Jurkat, Clone E6-1 (cell line): ENCODE data around the gene METAP1D.

ENCODE experiments used
- DNase-seq: peaks from one replicate; pipeline ENCODE4 v3.0.0-alpha.2; 2011; ENCODE audit warnings: low read depth, low spot score
- H3K4me3 ChIP-seq: 2 replicates; pipeline ENCODE4 v1.5.1; 2011; ENCODE audit warnings: mild to moderate bottlenecking, low read length, control low read depth, moderate library complexity

Gene METAP1D

GRCh38 chr2:172087207-172087779 lies 87.5 kb downstream of the METAP1D start:
- DNase-seq = no peak
- H3K4me3 ChIP-seq = no peak overlapping the region

- no peak for DNase-seq
- H3K4me3 ChIP-seq = no peak overlapping the region
These were observed 88.1 kb downstream of the METAP1D start for GRCh38 chr2:172087780-172088244.

- DNase-seq = no peak
- no peak overlapping the region for H3K4me3 ChIP-seq
These were observed 88.7 kb downstream of the METAP1D start for GRCh38 chr2:172088245-172089004.

- no peak overlapping the region for H3K4me3 ChIP-seq
- DNase-seq = no peak
These were observed 89.3 kb downstream of the METAP1D start for GRCh38 chr2:172089005-172089504.

GRCh38 chr2:172089633-172090032 lies 89.9 kb downstream of the METAP1D start:
- no peak overlapping the region for H3K4me3 ChIP-seq
- no peak for DNase-seq

GRCh38 chr2:172090044-172090961 lies 90.5 kb downstream of the METAP1D start:
- DNase-seq = no peak
- no peak overlapping the region for H3K4me3 ChIP-seq

- no peak for DNase-seq
- H3K4me3 ChIP-seq = no peak overlapping the region
These were observed 91.4 kb downstream of the METAP1D start for GRCh38 chr2:172091000-172091641.

- no peak for DNase-seq
- no peak overlapping the region for H3K4me3 ChIP-seq
These were observed 92.2 kb downstream of the METAP1D start for GRCh38 chr2:172091761-172092566.

- H3K4me3 ChIP-seq = no peak overlapping the region
- no peak for DNase-seq
These were observed 93.1 kb downstream of the METAP1D start for GRCh38 chr2:172092716-172093415.

- DNase-seq = no peak
- H3K4me3 ChIP-seq = no peak overlapping the region
These were observed 93.9 kb downstream of the METAP1D start for GRCh38 chr2:172093416-172094293.

GRCh38 chr2:172094294-172095145 lies 94.8 kb downstream of the METAP1D start:
- H3K4me3 ChIP-seq = peak overlapping the region; percentile 68
- no peak for DNase-seq

GRCh38 chr2:172095146-172095904 lies 95.6 kb downstream of the METAP1D start:
- peak overlapping the region; percentile 68 for H3K4me3 ChIP-seq
- DNase-seq = peak; percentile 62

GRCh38 chr2:172095905-172096625 lies 96.3 kb downstream of the METAP1D start:
- DNase-seq = no peak
- peak overlapping the region; percentile 68 for H3K4me3 ChIP-seq

GRCh38 chr2:172096626-172097547 lies 97.1 kb downstream of the METAP1D start:
- no peak overlapping the region for H3K4me3 ChIP-seq
- no peak for DNase-seq
